ENCODE data around the gene RTN4RL1. TPM values are rescaled to one million over a fixed set of nuclear protein-coding genes. Genes with fewer than 3 reads are reported as not detected.

Gene RTN4RL1
- total and polyA plus RNA-seq, 9 of the 15 experiments (the other 6 are each of a cell fraction or from before 2014, with no cell fraction given), result 0.04 to 0.06 (median 0.04) TPM; not detected in 5

GRCh38 chr17:1890758-1891450 lies 134.2 kb downstream of the RTN4RL1 start:
- FAIRE-seq (no peak), DNase-seq (ENCODE audit: extremely low read depth in 1 of 4, low spot score in 3 of 4) (no peak)
- intact Hi-C loops (cut with micrococcal nuclease), result no loop called here

More at GRCh38 chr17:1890758-1891450, 134.2 kb downstream of the RTN4RL1 start:
- no peaks in the 10 kb centered on the region for H3K4me1 ChIP-seq (replicated peaks in 1 of 2; ENCODE audit: control insufficient read depth in 2 of 2, insufficient read depth in 2 of 2, low read length in 2 of 2)
- no peak for ATAC-seq
- no peak overlapping the region for H3K27ac ChIP-seq (ENCODE audit: extremely low read depth, low read depth, low read length)
- TF ChIP-seq ZNF311 (CRISPR knock-in tag; IDR thresholded peaks at IDR 0.05) (no peak), CHCHD3 (CRISPR knock-in tag; IDR thresholded peaks at IDR 0.05) (no peak), ZNF79 (CRISPR knock-in tag; IDR thresholded peaks at IDR 0.05; ENCODE audit: low read depth) (no peak), HLTF (IDR thresholded peaks at IDR 0.05) (no peak), GABPA (tag; conservative IDR thresholded peaks at IDR 0.05; ENCODE audit: low read depth) (no peak), HDAC8 (tag; IDR thresholded peaks at IDR 0.05) (no peak), HCFC1 (IDR thresholded peaks at IDR 0.05; ENCODE audit: low read depth, low read length) (no peak), SNIP1 (IDR thresholded peaks at IDR 0.05; ENCODE audit: low read depth) (no peak), ZNF444 (CRISPR knock-in tag; IDR thresholded peaks at IDR 0.05) (no peak), C11orf30 (IDR thresholded peaks at IDR 0.05; ENCODE audit: low read depth) (no peak), RB1 (IDR thresholded peaks at IDR 0.05; ENCODE audit: low read depth) (no peak), NR2F6 (CRISPR knock-in tag; IDR thresholded peaks at IDR 0.05) (no peak), ZZZ3 (IDR thresholded peaks at IDR 0.05) (no peak), ZNF668 (CRISPR knock-in tag; IDR thresholded peaks at IDR 0.05) (no peak)
- TF ChIP-seq, protein P1, sequence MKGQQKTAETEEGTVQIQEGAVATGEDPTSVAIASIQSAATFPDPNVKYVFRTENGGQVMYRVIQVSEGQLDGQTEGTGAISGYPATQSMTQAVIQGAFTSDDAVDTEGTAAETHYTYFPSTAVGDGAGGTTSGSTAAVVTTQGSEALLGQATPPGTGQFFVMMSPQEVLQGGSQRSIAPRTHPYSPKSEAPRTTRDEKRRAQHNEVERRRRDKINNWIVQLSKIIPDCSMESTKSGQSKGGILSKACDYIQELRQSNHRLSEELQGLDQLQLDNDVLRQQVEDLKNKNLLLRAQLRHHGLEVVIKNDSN (CRISPR knock-in tag; IDR thresholded peaks at IDR 0.05), result no peak
- TF ChIP-seq, protein P2, sequence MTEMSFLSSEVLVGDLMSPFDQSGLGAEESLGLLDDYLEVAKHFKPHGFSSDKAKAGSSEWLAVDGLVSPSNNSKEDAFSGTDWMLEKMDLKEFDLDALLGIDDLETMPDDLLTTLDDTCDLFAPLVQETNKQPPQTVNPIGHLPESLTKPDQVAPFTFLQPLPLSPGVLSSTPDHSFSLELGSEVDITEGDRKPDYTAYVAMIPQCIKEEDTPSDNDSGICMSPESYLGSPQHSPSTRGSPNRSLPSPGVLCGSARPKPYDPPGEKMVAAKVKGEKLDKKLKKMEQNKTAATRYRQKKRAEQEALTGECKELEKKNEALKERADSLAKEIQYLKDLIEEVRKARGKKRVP (CRISPR knock-in tag; IDR thresholded peaks at IDR 0.05), result no peak
- ChIA-PET POLR2A (no interaction called here), CTCF (ENCODE audit: low intra/inter-chr PET ratio) (no interaction called here)
- no peaks in the 10 kb centered on the region for H3K27me3 ChIP-seq (ENCODE audit: control insufficient read depth in 2 of 2, insufficient read depth in 2 of 2, low read length in 2 of 2)
- BruUV-seq (replicated peaks), result no TSS peak
- no peaks in the 10 kb centered on the region for H3K79me2 ChIP-seq (ENCODE audit: control insufficient read depth, insufficient read depth, low read length)
- no peak overlapping the region for H3K4me3 ChIP-seq
- H3K9ac ChIP-seq (ENCODE audit: insufficient read depth in 1 of 2, low read depth in 2 of 2, low read length in 2 of 2), result no peak overlapping the region
- H4K20me1 ChIP-seq (replicated peaks; ENCODE audit: control insufficient read depth, insufficient read depth, low read length), result no peaks in the 10 kb centered on the region
- H3K9me3 ChIP-seq (replicated peaks; ENCODE audit: control insufficient read depth, insufficient read depth, low read depth, low read length), result no peaks in the 10 kb centered on the region
- no peaks in the 10 kb centered on the region for H3K9me1 ChIP-seq (ENCODE audit: control insufficient read depth, insufficient read depth, low read length)
- H3K36me3 ChIP-seq (ENCODE audit: control insufficient read depth, insufficient read depth, low read length), result peaks cover 76% of the 10 kb centered on the region; the same call in 2 of the 3 replicates
- no peak overlapping the region for H2AFZ ChIP-seq (ENCODE audit: low read depth, low read length)
- in situ Hi-C loops (cut with MboI), result no loop called here
- H3K4me2 ChIP-seq (ENCODE audit: insufficient read depth, low read length), result no peak overlapping the region
- 82% methylated on average over 15 of the region's 15 CpGs for WGBS (ENCODE audit: insufficient coverage, low coverage, missing lambda C conversion rate)
